HG03135 (cell line): ENCODE data around the gene VSIG10L.

Source experiments
- ATAC-seq: cut with Tn5 transposase; IDR thresholded peaks from one replicate; pipeline ENCODE4 v1.9.1; 2021; ENCODE audit warnings: mild to moderate bottlenecking, moderate library complexity; ENCODE audit not compliant: unreplicated experiment

VSIG10L gene

GRCh38 chr19:51339313-51339686, 2.6 kb downstream of the VSIG10L start:
- no peak for ATAC-seq

DNA sequence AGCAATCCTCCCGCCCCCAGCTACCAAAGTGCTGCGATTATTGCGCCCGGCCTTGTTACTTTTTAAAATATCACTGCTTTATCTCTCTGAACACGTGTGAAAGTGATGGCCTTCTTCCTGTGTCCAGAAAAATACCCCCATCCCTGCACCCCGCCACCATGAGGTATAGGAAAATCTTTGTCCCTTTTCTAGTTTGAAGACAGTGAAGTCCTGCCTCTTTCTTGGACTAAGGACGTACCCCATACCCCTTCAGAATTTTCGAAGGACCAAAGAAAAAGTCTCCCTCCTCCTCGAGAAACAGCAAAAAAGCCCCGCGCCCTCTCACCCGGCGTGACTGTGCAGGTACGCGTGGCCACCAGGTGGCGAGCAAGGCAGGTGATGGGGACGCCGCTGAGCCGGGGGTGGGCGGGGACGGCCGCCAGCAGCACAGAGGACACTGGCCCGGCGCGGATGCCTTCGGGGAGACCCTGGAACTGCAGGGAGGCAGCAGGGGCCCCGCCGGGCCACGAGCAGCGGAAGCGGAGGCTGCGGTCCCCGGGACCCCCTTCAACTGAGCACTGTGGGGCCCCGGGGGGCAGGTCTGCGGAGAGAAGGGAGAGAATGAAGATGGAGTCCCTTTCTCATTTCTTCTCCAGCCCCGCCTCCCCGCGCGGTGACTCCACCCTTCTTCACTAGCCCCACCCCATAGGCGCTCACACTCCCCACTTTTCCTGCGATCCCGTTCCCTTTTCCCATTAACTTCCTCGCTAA, 3.2 kb downstream of the VSIG10L start:
- ATAC-seq: peak; percentile 61

GRCh38 chr19:51337861-51338562, 3.9 kb downstream of the VSIG10L start:
- ATAC-seq: no peak

GRCh38 chr19:51337141-51337860, 4.6 kb downstream of the VSIG10L start:
- ATAC-seq: no peak

GRCh38 chr19:51333836-51334460, 8.0 kb downstream of the VSIG10L start:
- no peak for ATAC-seq

- ATAC-seq: no peak
These were observed 10.2 kb downstream of the VSIG10L start for GRCh38 chr19:51331716-51332115.

GRCh38 chr19:51331193-51331592, 10.7 kb downstream of the VSIG10L start:
- no peak for ATAC-seq

GRCh38 chr19:51330366-51330765, 11.6 kb downstream of the VSIG10L start:
- ATAC-seq: no peak

DNA sequence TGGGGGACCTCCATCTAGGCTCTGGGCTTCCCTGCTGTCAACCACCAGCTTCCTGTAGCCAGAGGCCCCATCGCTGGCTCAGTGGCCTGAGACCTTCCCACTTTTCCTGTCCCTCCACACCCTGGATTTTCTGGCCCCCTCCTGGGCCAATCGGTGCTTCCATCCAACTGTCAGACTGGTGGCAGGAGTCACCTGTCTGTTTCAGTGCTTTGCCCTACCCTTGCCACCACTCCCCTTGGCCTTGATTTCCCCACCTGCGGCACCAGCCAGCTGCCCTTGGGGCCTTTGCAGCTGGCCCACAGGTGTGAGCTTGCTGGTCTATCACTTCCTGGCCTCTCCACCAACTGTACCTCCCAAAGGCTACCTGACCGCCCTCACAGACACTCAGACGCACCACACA, 12.5 kb downstream of the VSIG10L start:
- ATAC-seq: no peak

- ATAC-seq: no peak
These were observed 14.6 kb downstream of the VSIG10L start for GRCh38 chr19:51327066-51328001.

DNA sequence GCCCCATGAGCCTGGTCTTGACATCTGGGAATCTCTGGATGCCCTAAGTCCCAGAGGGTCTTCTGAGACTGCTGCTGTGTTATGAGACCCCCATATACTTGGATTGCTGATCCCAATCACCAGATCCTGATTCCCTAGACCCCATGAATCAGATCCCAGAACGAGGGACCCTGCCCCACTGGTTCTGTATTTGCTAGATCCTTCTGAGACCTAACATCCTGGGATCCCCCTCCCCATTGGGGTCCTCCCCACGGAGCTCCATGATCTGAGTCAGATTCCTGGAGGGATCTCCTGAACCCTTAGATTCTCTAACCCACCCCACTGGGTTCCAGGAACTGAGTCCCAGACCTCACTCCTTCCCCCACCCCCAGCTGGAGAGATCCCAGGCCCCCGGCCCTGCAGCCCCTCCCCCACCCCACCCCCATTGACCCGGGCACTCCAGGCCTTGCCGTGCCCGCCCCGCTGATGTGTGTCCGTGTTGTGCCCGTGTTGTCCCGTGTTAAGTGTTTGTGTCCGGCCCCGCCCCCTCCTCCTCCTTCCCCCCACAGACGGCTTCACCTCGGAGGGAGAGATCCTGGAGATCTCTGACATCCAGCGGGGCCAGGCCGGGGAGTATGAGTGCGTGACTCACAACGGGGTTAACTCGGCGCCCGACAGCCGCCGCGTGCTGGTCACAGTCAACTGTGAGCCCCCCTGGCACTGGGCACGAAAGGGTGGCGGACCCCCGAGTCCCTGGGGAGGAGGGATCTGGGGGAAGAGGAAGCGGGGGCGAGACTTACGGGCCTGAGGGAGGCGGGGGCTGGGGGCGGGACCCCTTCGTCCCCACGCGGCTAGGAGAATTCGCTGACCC, 15.5 kb downstream of the VSIG10L start:
- no peak for ATAC-seq

- ATAC-seq: no peak
These were observed 16.6 kb downstream of the VSIG10L start for GRCh38 chr19:51325161-51325976.

- ATAC-seq: no peak
These were observed 17.8 kb downstream of the VSIG10L start for GRCh38 chr19:51324167-51324481.

DNA sequence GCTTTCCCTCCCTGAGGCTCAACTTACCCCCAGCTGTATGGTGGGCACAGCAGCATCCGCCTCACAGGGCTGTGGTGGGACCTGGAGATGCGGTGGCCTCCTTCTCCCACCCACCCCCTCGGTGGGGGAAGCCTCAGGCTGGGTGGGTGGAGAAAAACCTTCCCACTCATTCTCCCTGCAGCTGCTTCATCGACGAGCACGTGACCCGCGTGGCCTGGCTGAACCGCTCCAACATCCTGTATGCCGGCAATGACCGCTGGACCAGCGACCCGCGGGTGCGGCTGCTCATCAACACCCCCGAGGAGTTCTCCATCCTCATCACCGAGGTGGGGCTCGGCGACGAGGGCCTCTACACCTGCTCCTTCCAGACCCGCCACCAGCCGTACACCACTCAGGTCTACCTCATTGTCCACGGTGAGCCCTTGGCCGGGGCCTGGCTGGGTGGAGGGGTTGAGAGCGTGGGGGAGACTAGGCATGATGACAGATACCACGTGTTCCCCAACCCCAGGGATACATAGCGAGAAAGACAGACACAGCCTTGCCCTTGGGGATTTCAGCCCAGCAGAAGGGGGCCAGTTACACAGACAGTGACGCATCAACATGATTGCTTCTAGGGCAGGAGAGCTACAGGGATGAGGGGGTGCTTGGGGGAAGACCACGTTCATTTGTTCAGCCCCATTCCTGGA, 18.3 kb downstream of the VSIG10L start:
- ATAC-seq: no peak

GRCh38 chr19:51321799-51322198, 20.1 kb downstream of the VSIG10L start:
- ATAC-seq: no peak

- ATAC-seq: no peak
These were observed 21.7 kb downstream of the VSIG10L start for GRCh38 chr19:51320280-51320657.

- no peak for ATAC-seq
These were observed 22.2 kb downstream of the VSIG10L start for GRCh38 chr19:51319649-51320279.
